ENCODE measurements around the gene COA6.
"Not testable (repeated sequence)": the region's sequence is repeated elsewhere in the genome, so short reads cannot be mapped to it uniquely, and the experiment has no call there.

The COA6 gene

GRCh38 chr1:234371414-234371813 lies 1.8 kb upstream of the COA6 start:
- no peak for DNase-seq

- DNase-seq = no peak
Observed at GRCh38 chr1:234372011-234372757, 1.1 kb upstream of the COA6 start.

GRCh38 chr1:234373959-234374254 lies 651 bp downstream of the COA6 start:
- no peak for DNase-seq

GRCh38 chr1:234375672-234376071 lies 2.4 kb downstream of the COA6 start:
- DNase-seq = no peak

GRCh38 chr1:234379591-234380109 lies 6.4 kb downstream of the COA6 start:
- not testable (repeated sequence) for DNase-seq

- DNase-seq = no peak
Observed at GRCh38 chr1:234381699-234382555, 8.7 kb downstream of the COA6 start.

GRCh38 chr1:234386122-234386521 lies 12.9 kb downstream of the COA6 start:
- no peak for DNase-seq

GRCh38 chr1:234388094-234388493 lies 14.8 kb downstream of the COA6 start:
- no peak for DNase-seq

- no peak for DNase-seq
Observed at GRCh38 chr1:234393190-234393589, 19.9 kb downstream of the COA6 start.

GRCh38 chr1:234395297-234395696 lies 22.0 kb downstream of the COA6 start:
- no peak for DNase-seq

- no peak for DNase-seq
Observed at GRCh38 chr1:234396092-234396491, 22.8 kb downstream of the COA6 start.

- no peak for DNase-seq
Observed at GRCh38 chr1:234396871-234397270, 23.6 kb downstream of the COA6 start.

- no peak for DNase-seq
Observed at GRCh38 chr1:234397732-234398131, 24.5 kb downstream of the COA6 start.

- DNase-seq = no peak
Observed at GRCh38 chr1:234398849-234399381, 25.7 kb downstream of the COA6 start.

GRCh38 chr1:234399515-234399914 lies 26.3 kb downstream of the COA6 start:
- not testable (repeated sequence) for DNase-seq

- DNase-seq = no peak
Observed at GRCh38 chr1:234400773-234401172, 27.5 kb downstream of the COA6 start.

- DNase-seq = no peak
Observed at GRCh38 chr1:234401658-234402057, 28.4 kb downstream of the COA6 start.

GRCh38 chr1:234402939-234403338 lies 29.7 kb downstream of the COA6 start:
- DNase-seq = no peak

GRCh38 chr1:234405676-234406075 lies 32.4 kb downstream of the COA6 start:
- DNase-seq = no peak

GRCh38 chr1:234406871-234407270 lies 33.6 kb downstream of the COA6 start:
- DNase-seq = no peak

GRCh38 chr1:234408757-234409156 lies 35.5 kb downstream of the COA6 start:
- DNase-seq = peak; percentile 80

GRCh38 chr1:234409328-234409727 lies 36.1 kb downstream of the COA6 start:
- no peak for DNase-seq

- DNase-seq = no peak
Observed at GRCh38 chr1:234412830-234413229, 39.6 kb downstream of the COA6 start.

- no peak for DNase-seq
Observed at GRCh38 chr1:234413485-234413884, 40.2 kb downstream of the COA6 start.
